HG03103 (cell line): ENCODE data around the gene CHCHD3.

Experiments used
- ATAC-seq: cut with Tn5 transposase; IDR thresholded peaks from one replicate; pipeline ENCODE4 v1.9.1; 2021; ENCODE audit warnings: low read depth; ENCODE audit not compliant: unreplicated experiment

The CHCHD3 gene

GRCh38 chr7:132756484-132756990 lies 325.4 kb downstream of the CHCHD3 start:
- ATAC-seq, result no peak

GRCh38 chr7:132755538-132756483 lies 326.1 kb downstream of the CHCHD3 start:
- no peak for ATAC-seq

- ATAC-seq, result no peak
Measured at GRCh38 chr7:132752431-132752830, 329.5 kb downstream of the CHCHD3 start.

- no peak for ATAC-seq
Measured at GRCh38 chr7:132751244-132751647, 330.6 kb downstream of the CHCHD3 start.

- ATAC-seq, result no peak
Measured at GRCh38 chr7:132750530-132751217, 331.2 kb downstream of the CHCHD3 start.

GRCh38 chr7:132750096-132750495 lies 331.8 kb downstream of the CHCHD3 start:
- no peak for ATAC-seq

- ATAC-seq, result no peak
Measured at GRCh38 chr7:132745510-132745909, 336.4 kb downstream of the CHCHD3 start.

GRCh38 chr7:132743974-132744373 lies 337.9 kb downstream of the CHCHD3 start:
- ATAC-seq, result no peak

GRCh38 chr7:132742189-132742612 lies 339.7 kb downstream of the CHCHD3 start:
- ATAC-seq, result no peak

GRCh38 chr7:132740176-132740575 lies 341.7 kb downstream of the CHCHD3 start:
- ATAC-seq, result no peak

- no peak for ATAC-seq
Measured at GRCh38 chr7:132739271-132739955, 342.5 kb downstream of the CHCHD3 start.

GRCh38 chr7:132738254-132738653 lies 343.6 kb downstream of the CHCHD3 start:
- no peak for ATAC-seq

GRCh38 chr7:132735476-132735875 lies 346.4 kb downstream of the CHCHD3 start:
- ATAC-seq, result no peak
